ENCODE results near the gene ZFHX3.

Gene ZFHX3

GRCh38 chr16:73057291-73058210, 9.6 kb upstream of the ZFHX3 start:
- no peak for DNase-seq (ENCODE audit: low read depth)

DNA sequence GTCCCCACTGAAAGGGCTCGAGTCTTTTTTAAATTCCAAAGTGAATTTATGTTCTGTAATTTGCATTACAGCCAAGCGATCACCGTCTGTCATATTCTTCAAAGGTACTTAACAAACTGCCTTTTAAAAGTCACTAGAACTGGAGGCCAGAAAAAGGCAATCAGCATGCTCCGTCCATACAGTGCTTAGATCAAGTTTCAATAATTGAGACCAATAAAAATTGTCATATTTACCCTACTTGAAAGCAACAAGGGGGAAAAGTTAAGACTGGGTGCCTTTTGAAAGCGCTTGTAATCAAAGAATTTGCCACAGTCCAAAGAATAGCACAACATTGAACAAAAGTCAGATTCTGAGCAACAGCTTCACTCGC, 9.0 kb upstream of the ZFHX3 start:
- no peak for DNase-seq (ENCODE audit: low read depth)

DNA sequence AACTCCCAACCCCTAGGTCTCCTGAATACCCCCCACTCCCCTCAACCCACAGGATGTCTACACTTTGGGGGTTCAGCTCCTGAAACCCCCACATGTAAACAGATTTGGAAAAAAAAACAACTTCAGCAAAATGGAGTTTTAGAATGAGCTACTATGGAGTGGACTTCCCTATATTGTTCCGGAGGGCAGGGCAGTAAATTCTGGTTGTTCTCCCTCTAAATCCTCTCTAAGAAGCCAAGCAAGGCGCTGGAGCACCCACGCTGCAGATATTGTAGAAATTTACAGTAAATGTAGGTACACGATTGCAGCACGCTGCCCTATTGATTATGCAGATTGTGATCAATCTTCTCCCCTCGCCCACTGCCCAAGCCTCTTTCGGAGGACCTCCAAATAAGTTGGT, 8.5 kb upstream of the ZFHX3 start:
- DNase-seq (ENCODE audit: low read depth): no peak

- no peak for DNase-seq (ENCODE audit: low read depth)
Observed at GRCh38 chr16:73054813-73055482, 7.0 kb upstream of the ZFHX3 start.

- no peak for DNase-seq (ENCODE audit: low read depth)
Observed at GRCh38 chr16:73054498-73054812, 6.5 kb upstream of the ZFHX3 start.

DNA sequence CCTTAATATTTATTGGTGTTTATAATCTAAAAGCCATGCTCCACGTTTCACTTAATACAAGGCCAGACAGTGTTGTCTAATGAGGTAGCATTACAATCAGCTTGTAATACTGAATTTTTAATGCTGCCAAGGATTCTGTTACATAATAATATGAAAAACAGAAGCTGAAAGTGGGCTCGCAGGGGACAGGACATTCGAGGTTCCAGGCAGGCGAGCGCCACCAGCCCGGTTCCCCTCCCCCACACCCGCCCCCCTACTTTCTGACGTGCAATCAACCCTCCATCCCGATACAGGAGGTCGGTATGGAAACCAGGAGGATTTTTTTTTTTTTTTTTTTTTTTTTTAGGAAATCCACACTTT, 6.2 kb upstream of the ZFHX3 start:
- no peak for DNase-seq (ENCODE audit: low read depth)

- no peak for DNase-seq (ENCODE audit: low read depth)
Observed at GRCh38 chr16:73053364-73054124, 5.6 kb upstream of the ZFHX3 start.

- DNase-seq (ENCODE audit: low read depth): no peak
Observed at GRCh38 chr16:73053038-73053363, 5.1 kb upstream of the ZFHX3 start.

DNA sequence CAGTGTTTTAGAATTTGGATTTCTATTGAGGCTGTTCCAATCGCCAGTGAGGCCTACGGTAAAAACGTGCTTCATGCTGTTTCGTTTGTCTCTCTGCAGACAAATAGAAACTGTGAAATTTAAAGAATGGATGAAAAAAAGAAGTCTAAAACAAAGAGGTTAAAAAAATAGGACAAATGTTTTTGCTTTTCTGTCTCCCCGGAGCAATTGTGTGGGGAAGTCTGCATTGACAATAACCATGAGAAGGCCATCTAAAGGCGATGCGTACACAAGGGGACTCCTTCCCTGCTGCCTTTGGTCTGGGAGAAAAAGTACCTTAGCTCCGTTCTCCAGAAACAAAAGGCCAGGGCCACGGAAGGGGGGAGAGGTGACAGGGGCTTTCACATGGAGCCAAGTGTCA, 4.6 kb upstream of the ZFHX3 start:
- DNase-seq (ENCODE audit: low read depth): no peak

- no peak for DNase-seq (ENCODE audit: low read depth)
Observed at GRCh38 chr16:73051961-73052360, 4.0 kb upstream of the ZFHX3 start.

DNA sequence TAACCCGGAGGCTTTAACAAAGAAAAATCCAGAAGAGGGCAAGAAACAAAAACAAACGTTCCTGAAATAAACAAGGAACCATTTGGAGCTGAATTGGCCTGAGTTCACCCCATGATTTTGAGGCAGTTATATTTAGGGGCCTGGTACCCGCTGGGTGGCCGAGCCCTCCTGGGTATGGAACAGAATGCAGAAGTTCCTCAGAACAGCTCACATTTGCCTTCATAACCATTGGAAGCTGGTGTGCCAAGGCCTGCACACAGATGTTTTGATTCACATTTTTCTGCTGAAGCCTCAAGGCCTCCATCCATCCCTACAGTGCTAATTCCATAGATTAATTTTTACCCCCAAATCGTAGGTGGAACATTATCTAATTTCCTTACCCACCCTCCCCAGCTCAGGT, 3.3 kb upstream of the ZFHX3 start:
- DNase-seq (ENCODE audit: low read depth): no peak

DNA sequence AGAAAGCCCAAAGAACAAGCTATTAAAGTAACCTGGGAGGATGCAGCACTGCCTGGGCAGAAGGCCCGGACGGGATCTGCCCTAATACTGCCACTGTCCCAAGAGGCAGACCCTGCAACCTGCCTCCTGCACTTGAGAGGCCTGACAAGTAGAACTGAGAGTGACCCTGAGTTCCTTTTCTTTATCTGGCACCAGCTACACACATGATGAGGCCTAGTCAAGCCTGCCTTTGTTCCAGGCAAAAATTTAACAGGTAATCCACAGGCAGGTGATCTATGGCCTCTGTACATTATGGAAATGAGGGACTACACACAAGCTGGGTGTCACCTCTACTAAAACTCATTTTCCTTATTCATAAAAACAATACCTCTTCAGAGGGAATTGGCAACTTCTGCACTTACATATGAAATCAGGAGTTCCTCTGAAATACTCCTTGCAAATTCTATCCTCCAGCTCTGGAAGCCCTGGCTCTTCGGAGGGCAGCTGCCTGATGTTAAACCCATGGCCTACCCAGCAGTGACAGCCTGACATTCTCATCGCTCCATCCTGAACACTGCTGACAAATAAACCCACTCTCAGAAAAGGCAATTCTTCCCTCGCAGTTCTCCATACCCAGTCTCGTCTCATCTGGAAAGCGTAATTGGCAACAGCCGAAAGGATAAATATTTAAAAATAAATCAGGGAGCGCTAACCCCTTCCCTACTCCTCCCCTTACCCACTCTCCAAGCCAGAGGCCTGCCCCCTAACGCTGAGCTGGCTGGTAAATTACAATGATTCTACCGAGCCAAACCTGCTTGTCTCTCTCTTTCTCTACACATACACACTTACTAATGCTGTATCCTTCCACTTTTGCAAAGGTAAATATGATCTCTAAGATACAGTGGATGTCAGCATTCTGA, 2.5 kb upstream of the ZFHX3 start:
- no peak for DNase-seq (ENCODE audit: low read depth)

DNA sequence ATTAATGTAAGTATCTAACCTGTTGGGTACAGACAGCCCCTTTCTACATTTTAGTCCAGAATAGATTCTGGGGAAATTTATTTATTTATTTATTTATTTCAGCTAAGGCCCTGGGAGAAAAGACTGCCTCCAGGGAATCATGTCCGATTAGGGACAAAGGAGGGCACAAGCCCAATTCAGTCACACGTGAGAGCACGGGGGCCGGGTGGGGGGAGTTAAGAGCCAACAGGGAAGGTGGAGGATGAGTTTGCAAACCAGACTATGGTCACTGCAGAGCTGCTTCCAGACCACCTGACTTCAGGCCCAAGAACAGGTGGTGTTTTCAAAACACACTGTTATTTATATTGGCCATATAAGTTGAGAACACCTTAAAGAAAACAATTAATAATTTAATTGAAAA, 1.6 kb upstream of the ZFHX3 start:
- DNase-seq (ENCODE audit: low read depth): no peak

DNA sequence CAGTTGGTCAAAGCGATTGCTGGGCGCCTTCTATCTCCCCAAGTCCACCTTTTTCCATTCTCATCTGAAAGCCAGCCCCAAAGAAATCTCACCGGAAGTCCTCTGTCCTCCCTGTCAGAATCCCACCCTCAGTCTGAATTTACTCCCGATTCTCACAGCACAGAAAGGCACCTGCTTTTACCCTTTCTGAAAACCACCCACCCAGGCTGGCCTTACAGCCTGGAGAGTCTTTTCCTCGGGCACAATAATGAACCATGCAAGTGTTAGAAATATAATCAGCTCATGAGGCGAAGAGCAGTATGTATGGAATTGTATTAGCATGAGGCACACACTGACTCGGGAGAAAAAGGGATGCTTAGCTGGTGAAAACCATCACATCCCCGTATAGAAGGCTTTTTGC, 1.2 kb upstream of the ZFHX3 start:
- DNase-seq (ENCODE audit: low read depth): no peak

- no peak for DNase-seq (ENCODE audit: low read depth)
Observed at GRCh38 chr16:73048292-73049080, 558 bp upstream of the ZFHX3 start.

- DNase-seq (ENCODE audit: low read depth): no peak
Observed at GRCh38 chr16:73047221-73047535, 750 bp downstream of the ZFHX3 start.

DNA sequence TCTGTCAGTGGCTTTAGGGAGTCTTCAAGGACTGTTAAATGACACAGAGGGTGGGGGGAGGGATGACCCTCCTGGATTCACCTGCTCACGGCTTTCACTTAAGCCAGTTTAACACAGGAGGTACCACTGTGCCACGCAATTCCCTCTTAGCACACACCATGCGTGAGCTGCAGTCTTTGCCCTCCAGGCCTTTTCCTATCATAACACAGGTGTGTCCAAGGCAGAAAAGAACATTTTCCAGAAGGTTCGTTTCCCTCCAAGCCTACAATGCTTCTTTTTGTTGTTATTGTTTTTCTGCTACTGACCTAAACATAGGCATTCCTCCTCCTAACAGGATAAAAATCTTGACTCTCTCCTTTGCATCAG, 1.1 kb downstream of the ZFHX3 start:
- no peak for DNase-seq (ENCODE audit: low read depth)

DNA sequence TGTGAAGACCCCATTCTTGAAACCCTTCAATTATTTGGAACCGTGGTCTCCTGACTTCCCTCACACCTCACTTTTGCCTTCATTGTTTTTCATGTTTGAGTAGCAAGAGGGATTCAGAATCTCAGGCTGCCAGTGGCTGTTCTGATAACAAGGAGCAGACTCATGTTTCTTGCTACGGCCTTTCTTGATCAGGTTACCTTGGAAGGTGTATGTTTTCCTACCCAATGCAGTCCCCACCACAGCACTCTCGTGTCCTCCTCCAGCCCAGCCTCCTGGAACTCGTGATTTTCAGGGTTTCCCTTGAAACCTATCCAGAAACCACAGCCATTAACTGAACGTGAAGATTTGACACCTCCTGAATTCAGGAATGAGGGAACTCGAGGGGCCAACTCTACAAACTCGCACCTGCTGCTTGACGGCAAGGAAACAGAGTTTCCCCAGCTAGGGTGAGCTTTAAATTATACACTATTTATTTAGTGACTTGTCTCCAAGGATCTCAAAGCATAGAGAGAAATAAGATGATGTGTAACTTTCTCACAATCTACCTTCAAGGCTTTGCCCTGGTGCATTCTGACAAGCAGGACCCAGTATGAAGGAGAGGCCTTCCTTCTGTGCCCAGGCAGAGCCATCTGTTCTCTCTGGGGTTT, 1.6 kb downstream of the ZFHX3 start:
- DNase-seq (ENCODE audit: low read depth): no peak

- DNase-seq (ENCODE audit: low read depth): no peak
Observed at GRCh38 chr16:73043828-73044467, 4.0 kb downstream of the ZFHX3 start.

DNA sequence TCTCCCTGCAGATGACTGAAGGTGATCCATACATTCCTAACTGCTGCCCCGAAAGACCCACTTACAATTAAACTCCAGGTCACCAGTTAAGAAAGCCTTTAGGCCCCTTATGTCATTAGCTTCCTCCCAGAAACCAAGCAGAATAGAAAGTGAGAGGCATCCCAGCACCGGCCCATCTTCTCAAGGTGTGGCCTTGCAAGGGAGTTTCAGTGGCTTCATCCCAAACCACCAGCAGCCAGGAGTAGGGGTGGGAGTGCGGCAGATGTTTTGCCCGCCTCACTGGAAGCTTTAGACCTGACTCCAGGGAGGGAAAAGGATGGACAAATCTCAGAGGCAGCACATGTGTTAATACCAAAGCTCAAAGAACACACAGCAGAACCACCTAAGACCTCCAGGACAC, 5.1 kb downstream of the ZFHX3 start:
- no peak for DNase-seq (ENCODE audit: low read depth)

- no peak for DNase-seq (ENCODE audit: low read depth)
Observed at GRCh38 chr16:73041676-73042075, 6.3 kb downstream of the ZFHX3 start.

Data from stimulated activated CD8-positive, alpha-beta memory T cell treated with anti-CD3 and anti-CD28 coated beads, Interleukin-4, amount 100 ng/mL, for 24 hours (primary cell).